ENCODE data around the gene CAPN5.

The CAPN5 gene

DNA sequence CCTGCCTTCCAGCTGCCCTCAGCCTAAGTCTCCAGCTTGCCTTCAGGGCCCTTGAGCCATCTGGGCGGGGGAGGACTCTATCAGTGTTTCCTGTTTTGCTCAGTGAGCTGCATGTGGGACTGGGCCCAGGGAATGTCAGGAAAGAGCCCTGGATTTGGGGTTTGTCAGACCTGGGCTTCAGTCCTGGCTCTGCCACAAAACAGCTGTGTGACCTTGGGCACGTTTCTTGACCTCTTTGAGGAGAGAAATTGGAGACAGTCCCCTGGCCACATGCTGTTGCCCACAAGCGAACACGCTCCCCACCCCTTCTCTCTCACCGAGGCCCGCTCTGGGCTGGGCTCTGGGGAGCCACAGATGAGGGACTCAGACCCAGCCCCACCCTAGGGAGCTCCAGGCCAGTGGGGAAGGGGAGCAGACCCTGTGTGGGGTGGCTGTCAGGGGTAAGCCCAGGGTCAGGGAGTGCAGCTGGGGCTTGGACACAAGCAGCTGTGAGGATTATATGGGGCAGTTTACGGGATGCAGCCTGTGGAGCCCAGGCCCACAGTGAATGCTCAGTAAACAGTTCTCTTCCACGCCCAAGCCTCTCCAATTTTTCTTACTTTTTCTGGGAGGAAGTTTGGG is 73.6 kb downstream of the CAPN5 start:
- peak; percentile 29; the same call in 1 of the 3 replicates for ATAC-seq

GRCh38 chr11:77141034-77141433 is 74.3 kb downstream of the CAPN5 start:
- no peak for TF ChIP-seq PATZ1 (CRISPR knock-in tag; IDR thresholded peaks at IDR 0.05; ENCODE audit: borderline replicate concordance)
- no peak for TF ChIP-seq TCF4 (CRISPR knock-in tag; IDR thresholded peaks at IDR 0.05; ENCODE audit: borderline replicate concordance)
- no peak for TF ChIP-seq ARNTL (CRISPR knock-in tag; IDR thresholded peaks at IDR 0.05; ENCODE audit: borderline replicate concordance, low read depth)
- no peak for TF ChIP-seq CSDC2 (CRISPR knock-in tag; IDR thresholded peaks at IDR 0.05)
- no peak for TF ChIP-seq ZNF8 (CRISPR knock-in tag; IDR thresholded peaks at IDR 0.05)
- no peak for TF ChIP-seq OSR1 (CRISPR knock-in tag; IDR thresholded peaks at IDR 0.05)
- no peak for TF ChIP-seq ZNF70 (CRISPR knock-in tag; IDR thresholded peaks at IDR 0.05)
- TF ChIP-seq ZFP30 (CRISPR knock-in tag; IDR thresholded peaks at IDR 0.05), result no peak
- no peak for TF ChIP-seq RARB (CRISPR knock-in tag; IDR thresholded peaks at IDR 0.05)
- TF ChIP-seq ZNF565 (CRISPR knock-in tag; conservative IDR thresholded peaks at IDR 0.05; ENCODE audit: low read depth), result no peak
- TF ChIP-seq PPARA (CRISPR knock-in tag; IDR thresholded peaks at IDR 0.05; ENCODE audit: borderline replicate concordance), result no peak
- no peak for ATAC-seq

More for the DNA sequence above, 73.6 kb downstream of the CAPN5 start:
- TF ChIP-seq, protein P1, sequence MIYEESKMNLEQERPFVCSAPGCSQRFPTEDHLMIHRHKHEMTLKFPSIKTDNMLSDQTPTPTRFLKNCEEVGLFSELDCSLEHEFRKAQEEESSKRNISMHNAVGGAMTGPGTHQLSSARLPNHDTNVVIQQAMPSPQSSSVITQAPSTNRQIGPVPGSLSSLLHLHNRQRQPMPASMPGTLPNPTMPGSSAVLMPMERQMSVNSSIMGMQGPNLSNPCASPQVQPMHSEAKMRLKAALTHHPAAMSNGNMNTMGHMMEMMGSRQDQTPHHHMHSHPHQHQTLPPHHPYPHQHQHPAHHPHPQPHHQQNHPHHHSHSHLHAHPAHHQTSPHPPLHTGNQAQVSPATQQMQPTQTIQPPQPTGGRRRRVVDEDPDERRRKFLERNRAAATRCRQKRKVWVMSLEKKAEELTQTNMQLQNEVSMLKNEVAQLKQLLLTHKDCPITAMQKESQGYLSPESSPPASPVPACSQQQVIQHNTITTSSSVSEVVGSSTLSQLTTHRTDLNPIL (CRISPR knock-in tag; IDR thresholded peaks at IDR 0.05; ENCODE audit: low read depth), result no peak
- TF ChIP-seq, protein P2, sequence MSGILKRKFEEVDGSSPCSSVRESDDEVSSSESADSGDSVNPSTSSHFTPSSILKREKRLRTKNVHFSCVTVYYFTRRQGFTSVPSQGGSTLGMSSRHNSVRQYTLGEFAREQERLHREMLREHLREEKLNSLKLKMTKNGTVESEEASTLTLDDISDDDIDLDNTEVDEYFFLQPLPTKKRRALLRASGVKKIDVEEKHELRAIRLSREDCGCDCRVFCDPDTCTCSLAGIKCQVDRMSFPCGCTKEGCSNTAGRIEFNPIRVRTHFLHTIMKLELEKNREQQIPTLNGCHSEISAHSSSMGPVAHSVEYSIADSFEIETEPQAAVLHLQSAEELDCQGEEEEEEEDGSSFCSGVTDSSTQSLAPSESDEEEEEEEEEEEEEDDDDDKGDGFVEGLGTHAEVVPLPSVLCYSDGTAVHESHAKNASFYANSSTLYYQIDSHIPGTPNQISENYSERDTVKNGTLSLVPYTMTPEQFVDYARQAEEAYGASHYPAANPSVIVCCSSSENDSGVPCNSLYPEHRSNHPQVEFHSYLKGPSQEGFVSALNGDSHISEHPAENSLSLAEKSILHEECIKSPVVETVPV (CRISPR knock-in tag; IDR thresholded peaks at IDR 0.05), result no peak
- TF ChIP-seq BACH2 (CRISPR knock-in tag; IDR thresholded peaks at IDR 0.05; ENCODE audit: borderline replicate concordance) (no peak), ZNF565 (CRISPR knock-in tag; conservative IDR thresholded peaks at IDR 0.05; ENCODE audit: low read depth) (no peak), OSR1 (CRISPR knock-in tag; IDR thresholded peaks at IDR 0.05) (no peak), ARNTL (CRISPR knock-in tag; IDR thresholded peaks at IDR 0.05; ENCODE audit: borderline replicate concordance, low read depth) (no peak)

- ATAC-seq, result no peak
- TF ChIP-seq ZFP3 (CRISPR knock-in tag; IDR thresholded peaks at IDR 0.05), result no peak
- TF ChIP-seq SNAI2 (CRISPR knock-in tag; IDR thresholded peaks at IDR 0.05), result no peak
- no peak for TF ChIP-seq PPARA (CRISPR knock-in tag; IDR thresholded peaks at IDR 0.05; ENCODE audit: borderline replicate concordance)
- TF ChIP-seq ZNF8 (CRISPR knock-in tag; IDR thresholded peaks at IDR 0.05), result no peak
Observed at GRCh38 chr11:77141475-77141874, 74.7 kb downstream of the CAPN5 start.

- TF ChIP-seq, protein P2 (CRISPR knock-in tag; IDR thresholded peaks at IDR 0.05), result no peak
- TF ChIP-seq GLIS3 (CRISPR knock-in tag; IDR thresholded peaks at IDR 0.05) (no peak), ISL1 (CRISPR knock-in tag; IDR thresholded peaks at IDR 0.05) (no peak), ZFP3 (CRISPR knock-in tag; IDR thresholded peaks at IDR 0.05) (no peak), TCF4 (CRISPR knock-in tag; IDR thresholded peaks at IDR 0.05; ENCODE audit: borderline replicate concordance) (no peak), SNAI2 (CRISPR knock-in tag; IDR thresholded peaks at IDR 0.05) (no peak), OSR1 (CRISPR knock-in tag; IDR thresholded peaks at IDR 0.05) (no peak), ZNF70 (CRISPR knock-in tag; IDR thresholded peaks at IDR 0.05) (no peak), PPARA (CRISPR knock-in tag; IDR thresholded peaks at IDR 0.05; ENCODE audit: borderline replicate concordance) (no peak), TOX (CRISPR knock-in tag; IDR thresholded peaks at IDR 0.05; ENCODE audit: borderline replicate concordance) (no peak), ZFP30 (CRISPR knock-in tag; IDR thresholded peaks at IDR 0.05) (no peak), PATZ1 (CRISPR knock-in tag; IDR thresholded peaks at IDR 0.05; ENCODE audit: borderline replicate concordance) (no peak), BACH2 (CRISPR knock-in tag; IDR thresholded peaks at IDR 0.05; ENCODE audit: borderline replicate concordance) (no peak)
- TF ChIP-seq, protein P1 (CRISPR knock-in tag; IDR thresholded peaks at IDR 0.05; ENCODE audit: low read depth), result no peak
- TF ChIP-seq, protein P3, sequence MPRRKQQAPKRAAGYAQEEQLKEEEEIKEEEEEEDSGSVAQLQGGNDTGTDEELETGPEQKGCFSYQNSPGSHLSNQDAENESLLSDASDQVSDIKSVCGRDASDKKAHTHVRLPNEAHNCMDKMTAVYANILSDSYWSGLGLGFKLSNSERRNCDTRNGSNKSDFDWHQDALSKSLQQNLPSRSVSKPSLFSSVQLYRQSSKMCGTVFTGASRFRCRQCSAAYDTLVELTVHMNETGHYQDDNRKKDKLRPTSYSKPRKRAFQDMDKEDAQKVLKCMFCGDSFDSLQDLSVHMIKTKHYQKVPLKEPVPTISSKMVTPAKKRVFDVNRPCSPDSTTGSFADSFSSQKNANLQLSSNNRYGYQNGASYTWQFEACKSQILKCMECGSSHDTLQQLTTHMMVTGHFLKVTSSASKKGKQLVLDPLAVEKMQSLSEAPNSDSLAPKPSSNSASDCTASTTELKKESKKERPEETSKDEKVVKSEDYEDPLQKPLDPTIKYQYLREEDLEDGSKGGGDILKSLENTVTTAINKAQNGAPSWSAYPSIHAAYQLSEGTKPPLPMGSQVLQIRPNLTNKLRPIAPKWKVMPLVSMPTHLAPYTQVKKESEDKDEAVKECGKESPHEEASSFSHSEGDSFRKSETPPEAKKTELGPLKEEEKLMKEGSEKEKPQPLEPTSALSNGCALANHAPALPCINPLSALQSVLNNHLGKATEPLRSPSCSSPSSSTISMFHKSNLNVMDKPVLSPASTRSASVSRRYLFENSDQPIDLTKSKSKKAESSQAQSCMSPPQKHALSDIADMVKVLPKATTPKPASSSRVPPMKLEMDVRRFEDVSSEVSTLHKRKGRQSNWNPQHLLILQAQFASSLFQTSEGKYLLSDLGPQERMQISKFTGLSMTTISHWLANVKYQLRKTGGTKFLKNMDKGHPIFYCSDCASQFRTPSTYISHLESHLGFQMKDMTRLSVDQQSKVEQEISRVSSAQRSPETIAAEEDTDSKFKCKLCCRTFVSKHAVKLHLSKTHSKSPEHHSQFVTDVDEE (CRISPR knock-in tag; IDR thresholded peaks at IDR 0.05), result no peak
- ATAC-seq, result no peak
Observed at GRCh38 chr11:77142091-77142975, 75.6 kb downstream of the CAPN5 start.

Measured in SK-N-SH treated with all-trans-retinoic acid at 6 μM for 48 hours (cell line).